ENCODE measurements around the gene CELF5.

Gene CELF5

DNA sequence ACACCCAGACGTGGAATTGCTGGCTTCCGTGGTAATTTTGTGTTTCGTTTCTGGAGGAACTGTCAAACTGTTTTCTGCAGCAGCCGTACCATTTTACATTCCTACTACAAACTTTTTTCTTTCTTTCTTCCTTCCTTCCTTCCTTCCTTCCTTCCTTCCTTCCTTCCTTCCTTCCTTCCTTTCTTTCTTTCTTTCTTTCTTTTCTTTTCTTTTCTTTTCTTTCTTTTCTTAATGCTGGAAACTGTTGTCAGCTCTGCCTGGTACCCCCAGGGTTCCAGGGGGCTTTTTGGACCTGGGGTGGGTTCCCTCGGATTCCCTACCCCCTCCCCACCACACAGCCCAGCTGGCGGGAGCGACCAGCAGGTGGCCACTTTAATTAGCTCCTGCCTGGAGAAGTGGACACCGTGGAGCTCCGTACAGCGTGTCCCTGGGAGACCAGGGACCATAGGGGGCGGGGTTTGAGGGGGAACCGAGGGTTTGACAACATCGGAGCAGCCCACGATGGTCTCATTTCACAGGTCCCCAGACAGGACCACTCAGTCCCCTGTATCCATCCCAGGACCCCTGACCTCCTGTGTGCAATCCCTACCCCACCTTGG is 24.4 kb downstream of the CELF5 start:
- DNase-seq = no peak

DNA sequence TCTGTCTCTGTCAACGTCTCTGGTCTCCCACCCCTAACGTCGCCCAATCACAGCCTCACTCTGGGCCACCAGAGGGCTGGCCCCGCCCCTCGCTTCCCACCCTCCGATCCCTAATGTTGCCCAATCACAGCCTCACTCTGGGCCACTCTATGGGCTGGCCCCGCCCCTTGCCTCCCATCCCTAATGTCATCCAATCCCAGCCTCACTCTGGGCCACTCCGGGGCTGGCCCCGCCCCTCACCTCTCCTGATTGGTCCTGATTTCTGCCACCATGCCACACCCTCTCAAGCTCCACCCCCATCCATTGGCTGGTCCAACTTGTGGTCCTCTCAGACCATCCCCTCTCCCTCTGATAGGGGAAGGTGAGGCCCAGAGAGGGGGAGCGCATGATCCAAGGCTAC is 24.9 kb downstream of the CELF5 start:
- DNase-seq = no peak

DNA sequence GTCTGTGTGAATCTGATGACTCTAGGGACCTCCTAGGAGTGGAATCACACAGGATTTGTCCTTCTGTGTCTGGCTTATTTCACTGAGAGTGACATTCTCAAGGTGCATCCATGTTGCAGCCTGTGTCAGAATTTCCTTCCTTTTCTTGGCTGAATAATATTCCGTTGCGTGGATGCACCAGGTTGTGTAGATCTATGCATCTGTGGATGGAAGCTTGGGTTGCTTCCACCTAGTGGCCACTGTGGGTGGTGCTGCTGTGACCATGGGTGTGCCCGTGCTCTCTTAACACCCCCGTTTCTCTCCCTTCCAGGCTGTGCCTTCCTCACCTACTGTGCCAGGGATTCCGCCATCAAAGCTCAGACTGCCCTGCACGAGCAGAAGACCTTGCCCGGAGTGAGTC is 26.2 kb downstream of the CELF5 start:
- DNase-seq = no peak

DNA sequence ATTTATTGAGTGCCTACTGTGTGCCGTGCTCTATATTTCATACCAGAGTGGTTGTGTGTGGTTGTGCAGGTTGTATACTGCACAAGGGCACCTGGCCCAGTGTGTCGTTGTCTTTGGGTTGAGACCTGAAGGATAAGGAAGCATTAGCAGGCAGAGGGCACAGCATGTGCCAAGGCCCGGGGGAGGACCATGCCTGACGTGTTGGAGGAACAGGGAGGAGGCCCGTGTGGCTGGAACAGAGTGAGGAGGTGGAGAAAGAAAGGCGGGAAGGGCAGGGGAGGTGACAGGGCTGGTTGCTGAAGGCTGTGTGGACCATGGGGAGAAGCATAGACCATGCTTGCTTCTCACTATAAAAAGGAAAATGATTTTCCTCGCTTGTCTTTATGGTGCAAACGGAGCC is 26.8 kb downstream of the CELF5 start:
- DNase-seq = no peak

DNA sequence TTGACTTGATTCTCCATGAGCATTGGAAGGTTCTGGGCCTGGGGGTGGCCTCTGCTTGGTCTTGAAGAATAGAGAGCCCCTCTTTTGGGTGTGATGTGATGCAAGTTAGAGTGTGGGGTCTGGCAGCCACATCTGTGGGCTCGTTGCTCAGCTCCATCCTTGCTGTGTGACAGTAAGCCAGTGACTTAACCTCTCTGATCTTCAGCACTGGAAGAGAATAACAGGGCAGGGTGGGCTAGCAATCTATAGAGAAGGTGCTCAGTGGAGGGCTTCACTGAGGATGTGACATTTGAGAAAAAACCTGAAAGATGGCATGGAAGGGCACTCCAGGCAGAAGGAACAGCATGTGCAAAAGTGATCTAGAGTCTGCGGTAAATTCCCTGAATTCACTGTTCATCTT is 28.2 kb downstream of the CELF5 start:
- DNase-seq = no peak

DNA sequence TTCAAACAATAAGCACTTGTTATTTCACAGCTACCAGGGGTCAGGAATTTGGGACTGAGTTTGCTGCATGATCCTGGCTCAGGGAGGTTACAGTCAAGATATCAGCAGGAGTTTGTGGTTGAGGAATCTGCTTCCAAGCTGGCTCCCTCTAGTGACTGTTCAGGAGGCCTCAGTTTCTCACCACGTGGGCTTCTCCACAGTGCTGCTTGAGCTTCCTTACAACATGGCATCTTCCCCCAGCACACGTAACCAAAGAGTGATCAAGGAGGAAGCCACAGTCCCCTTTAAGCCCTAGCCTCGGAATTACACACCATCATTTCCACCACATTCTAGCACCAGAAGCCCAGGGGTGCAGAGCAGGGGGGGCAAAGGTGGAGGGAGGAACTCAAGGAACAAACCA is 28.8 kb downstream of the CELF5 start:
- no peak for DNase-seq

DNA sequence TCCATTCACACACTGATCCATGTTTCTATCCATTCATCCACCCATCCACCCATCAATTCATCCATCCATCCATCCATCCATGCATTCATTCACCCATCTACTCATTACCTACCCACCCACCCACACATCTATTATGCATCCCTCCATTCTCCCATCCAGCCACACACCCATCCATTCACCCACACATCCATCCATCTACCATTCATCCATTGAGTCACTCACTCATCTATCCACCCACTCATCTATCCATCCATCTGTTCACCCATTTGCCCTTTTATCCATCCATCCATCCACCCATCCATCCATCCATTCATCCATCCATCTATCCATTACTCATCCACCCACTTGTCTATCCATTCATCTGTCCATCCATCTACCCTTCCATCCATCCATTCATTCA is 30.1 kb downstream of the CELF5 start:
- DNase-seq = no peak

DNA sequence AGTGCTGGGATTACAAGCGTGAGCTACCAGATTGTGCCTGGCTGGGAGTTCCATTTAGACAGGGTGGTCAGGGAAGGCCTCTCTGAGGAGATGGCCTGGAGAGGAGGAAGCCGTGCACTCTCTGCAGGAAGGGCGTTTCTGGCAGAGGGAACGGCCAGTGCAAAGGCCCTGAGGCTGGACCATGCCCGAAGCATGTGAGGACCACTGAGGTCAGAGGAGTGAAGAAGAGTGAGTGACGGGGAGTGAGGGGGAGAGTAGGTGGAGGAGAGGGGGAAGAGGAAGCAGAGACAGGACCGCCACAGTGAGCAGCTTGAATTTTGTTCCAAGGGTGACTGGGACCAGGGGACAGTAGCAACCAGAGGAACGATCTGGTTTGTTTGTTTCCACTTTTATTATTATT is 32.6 kb downstream of the CELF5 start:
- no peak for DNase-seq

DNA sequence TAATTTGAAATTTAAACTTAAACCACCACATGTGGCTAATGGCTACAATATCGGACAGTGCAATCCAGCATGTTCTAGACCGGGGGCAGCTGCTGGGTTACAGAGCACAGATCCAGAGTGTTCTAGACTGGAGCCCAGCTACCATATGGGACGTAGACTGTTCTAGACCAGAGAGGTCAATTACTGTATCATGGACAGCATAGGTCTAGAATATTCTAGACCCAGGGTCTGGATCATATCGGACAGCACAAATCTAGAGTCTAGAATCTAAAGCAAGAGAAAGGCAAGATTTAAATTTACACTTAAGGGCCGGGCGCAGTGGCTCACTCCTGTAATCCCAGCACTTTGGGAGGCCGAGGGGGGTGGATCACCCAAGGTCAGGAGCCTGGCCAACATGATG is 37.9 kb downstream of the CELF5 start:
- no peak for DNase-seq

DNA sequence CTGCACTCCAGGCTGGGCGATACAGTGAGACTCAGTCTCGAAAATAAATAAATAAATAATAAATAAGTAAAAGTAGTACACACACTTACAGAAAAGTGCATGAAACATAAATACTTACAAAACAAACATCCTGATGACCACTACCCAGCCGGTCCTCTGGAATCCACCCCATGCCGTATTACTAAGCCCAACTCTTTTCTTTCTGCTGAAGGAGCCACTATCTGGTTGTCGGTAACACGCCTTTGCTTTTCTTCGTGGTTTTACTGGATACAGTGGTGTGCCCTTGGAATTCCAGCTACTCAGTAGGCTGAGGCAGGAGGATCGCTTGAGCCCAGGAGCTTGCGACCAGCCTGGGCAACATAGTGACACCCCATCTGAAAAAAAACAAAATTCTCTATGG is 39.4 kb downstream of the CELF5 start:
- no peak for DNase-seq

DNA sequence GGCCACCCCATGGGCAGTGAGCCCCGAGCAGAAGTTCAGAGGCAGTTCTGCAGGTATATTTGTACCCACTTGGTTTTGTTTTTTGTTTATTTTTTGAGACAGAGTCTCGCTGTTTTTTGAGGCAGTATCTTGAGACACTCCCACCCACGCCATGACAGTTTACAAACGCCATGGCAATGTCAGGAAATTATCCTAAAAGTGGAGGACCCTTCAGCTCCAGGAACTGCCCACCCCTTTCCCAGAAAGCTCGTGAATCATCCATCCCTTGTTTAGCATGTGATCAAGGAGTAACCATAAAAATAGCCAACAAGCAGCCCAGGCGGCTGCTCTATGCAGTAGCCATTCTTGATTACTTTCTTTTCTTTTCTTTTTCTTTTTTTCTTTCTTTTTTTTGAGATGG is 41.0 kb downstream of the CELF5 start:
- no peak for DNase-seq

DNA sequence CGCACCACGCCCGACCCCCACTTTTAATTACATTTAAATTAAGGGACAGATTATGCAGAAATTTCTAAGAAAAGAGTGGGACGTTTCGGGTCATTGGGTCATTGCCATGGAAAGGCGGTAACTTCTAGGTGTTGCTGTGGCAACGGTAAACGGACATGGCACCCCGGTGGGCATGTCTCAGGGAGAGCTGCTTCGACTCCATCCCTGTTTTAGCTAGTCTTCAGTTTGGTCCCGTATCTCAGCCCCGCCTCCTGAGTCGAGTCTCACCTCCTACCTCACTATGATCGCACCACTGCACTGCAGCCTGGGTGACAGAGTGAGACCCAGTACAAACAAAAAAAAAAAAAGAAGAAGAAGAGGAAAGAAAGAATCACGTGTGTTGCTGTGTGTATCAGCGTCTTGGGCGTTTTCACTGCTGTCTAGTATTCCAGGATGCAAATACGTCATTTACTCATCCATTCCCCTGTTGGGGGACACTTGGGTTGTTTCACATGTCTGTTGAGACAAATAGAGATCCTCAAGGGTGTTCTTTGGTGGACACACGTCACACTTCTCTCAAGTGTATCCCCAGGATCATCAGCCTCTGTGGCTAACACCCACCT is 41.7 kb downstream of the CELF5 start:
- no peak for DNase-seq

DNA sequence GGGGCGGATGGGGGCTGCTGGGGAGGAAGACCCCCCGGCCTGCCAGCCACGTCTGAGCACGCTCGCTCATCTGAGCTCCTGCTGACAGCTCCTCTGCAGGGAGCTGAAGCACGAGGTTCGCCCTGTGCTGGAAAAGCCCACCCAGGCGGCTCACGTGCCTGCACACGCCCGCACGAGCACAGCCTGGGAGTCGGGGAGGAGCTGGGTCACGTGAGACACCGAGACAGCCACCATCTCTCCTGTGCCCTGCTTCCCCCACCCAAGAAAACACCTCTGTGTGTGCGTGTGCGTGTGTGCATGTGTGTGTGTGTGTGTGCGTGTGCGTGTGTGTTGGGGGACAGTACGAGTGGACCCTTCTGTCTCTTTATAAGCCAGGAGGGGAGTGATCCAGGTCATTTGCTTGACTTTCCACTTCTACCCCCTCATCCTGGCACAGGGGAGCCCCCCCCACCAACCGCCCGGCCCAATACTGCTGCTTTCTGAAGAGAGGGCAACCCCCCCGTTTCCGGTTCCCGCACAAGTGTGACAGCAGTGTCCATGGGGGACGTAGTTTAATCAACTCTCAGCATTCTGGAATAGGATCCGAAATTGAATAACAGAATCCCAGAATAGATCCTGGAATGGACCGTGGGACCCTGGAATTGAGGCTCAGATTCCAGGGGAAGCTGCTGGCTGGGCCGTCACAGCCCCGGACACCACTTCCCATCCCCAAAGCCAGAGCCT is 42.5 kb downstream of the CELF5 start:
- DNase-seq = no peak

DNA sequence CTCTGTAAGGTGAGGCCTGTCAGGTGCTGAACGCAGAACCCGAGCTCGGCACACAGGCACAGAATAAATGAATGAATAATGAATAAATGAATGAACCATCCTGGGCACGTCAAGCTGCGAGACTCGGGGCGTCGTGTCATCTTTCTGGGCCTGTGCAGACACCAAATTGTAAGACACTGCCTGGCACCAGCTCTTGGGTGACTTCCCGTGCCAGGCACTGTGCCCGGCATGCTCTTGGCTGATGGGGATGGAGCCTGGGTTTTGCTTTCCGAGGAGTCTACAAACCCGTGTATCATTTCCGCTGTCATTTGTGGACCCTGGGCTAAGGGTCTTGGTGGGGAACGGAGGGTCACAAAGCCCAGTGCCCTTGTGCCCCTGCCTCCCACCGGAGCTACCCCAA is 43.9 kb downstream of the CELF5 start:
- DNase-seq = no peak

DNA sequence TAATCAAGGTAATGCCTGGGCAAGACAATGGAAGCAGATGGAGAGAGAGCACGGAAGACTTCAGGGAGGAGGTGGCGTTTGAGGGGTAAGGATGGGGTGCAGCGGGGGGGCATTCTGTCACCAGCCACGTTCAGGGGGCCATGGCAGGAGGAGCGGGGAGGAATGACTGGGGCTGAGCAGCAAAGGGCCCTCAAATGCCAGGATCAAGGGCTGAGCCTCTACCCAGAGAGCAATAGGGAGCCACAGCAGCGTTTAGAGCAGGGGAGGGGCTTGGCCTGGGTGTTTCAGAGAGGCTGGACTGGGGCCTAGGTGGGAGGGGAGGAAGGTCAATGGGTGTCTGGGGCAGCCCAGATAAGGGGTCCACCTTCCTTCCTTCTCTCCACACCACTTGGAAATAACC is 44.3 kb downstream of the CELF5 start:
- DNase-seq = no peak

DNA sequence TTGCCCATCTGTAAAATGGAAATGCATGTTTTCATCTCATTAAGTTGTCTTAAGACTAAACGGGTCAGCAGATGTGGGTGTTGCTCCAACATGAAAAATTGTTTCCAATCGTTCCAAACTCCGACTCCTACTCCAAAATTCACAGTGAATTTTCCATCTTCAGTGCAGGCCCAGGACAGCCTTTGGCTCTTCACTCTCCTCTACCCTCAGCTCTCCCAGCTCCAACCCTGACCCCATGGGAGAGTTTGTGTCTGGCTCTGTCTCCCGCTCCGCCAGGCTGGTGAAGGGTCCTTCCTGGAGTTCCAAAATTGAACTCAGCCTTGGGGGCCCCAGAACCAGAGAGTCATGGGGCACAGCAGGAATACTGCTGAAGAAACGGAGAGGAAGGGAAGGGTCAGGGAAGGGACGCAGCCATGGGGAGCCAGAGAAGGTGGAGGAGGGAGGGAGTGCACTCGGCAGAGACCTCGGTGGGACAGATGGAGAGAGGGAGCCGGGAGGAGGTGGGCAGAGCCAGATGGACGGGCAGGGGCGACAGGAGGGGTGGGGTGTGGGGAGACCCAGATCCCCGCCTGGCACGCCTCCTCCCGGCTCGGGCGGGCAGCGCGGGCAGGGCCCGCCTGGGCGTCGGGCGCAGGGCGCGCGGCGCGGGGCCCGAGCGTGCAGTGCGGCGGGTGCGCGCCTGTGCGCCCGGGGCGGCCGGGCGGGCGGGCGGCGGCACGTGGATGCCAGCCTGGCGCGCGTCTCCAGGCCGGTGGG is 45.6 kb downstream of the CELF5 start:
- DNase-seq = no peak

DNA sequence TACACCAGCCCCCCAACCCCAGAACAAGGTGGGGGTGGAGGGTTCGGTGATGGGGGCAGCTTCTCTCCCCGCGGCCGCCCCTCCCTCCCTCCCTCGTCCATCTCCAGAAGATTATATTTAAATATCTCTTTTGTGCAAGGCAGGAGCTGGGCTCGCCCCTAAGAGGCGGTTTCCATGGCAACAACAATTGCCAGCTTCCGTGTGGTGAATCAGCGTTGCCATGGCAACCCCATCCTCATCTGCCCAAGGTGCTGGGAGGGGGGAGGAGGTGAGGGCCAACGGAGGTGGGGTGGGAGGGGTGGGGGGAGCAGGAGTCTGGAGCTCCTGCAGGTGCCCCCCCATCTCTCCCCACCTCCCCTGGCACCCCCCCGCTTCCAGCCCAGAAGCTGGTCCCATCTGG is 46.4 kb downstream of the CELF5 start:
- no peak for DNase-seq

DNA sequence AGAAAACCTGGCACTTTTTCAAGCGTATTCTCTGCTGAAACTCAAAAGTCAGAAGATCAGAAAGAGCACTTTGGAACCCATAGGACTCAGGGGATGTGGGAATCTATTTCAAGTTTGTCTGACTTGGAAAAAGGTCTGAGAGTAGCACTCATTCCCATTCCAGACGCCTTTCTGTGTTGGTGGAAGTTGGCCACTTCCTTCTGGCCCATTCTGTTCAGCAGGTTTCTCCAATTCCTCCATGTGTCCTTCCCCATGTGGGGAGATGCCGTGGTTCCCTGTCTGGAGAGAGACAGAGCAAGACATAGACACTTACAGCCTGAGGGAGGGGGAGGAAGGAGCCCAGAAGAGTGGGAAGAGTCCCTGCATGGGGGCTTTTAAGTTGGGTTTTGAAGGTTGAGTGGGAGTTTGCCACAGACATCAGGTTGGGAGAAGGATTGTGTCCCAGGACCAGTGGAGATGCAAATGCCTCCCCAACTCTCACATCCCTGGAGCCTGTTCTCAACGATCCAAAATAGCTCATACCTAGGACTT is 48.0 kb downstream of the CELF5 start:
- no peak for DNase-seq

DNA sequence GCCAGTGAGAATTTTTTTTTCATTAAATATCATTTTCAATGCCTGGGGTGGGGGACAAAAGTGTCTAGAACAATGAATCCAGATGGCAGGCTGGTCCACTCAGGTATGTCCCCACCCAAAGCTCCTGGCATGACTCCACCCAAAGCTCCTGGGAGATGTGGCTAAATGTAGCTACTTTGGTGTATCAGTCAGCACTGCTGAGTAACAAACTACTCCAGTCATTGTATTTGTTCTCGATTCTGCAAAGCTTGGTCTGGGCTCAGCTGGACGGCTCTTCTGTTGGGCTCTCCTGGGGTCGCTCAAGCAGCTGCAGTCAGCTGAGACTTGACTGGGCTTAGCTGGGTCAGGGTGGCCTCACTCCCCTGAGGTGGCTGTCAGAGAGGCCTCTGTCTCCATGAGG is 48.5 kb downstream of the CELF5 start:
- DNase-seq = no peak

DNA sequence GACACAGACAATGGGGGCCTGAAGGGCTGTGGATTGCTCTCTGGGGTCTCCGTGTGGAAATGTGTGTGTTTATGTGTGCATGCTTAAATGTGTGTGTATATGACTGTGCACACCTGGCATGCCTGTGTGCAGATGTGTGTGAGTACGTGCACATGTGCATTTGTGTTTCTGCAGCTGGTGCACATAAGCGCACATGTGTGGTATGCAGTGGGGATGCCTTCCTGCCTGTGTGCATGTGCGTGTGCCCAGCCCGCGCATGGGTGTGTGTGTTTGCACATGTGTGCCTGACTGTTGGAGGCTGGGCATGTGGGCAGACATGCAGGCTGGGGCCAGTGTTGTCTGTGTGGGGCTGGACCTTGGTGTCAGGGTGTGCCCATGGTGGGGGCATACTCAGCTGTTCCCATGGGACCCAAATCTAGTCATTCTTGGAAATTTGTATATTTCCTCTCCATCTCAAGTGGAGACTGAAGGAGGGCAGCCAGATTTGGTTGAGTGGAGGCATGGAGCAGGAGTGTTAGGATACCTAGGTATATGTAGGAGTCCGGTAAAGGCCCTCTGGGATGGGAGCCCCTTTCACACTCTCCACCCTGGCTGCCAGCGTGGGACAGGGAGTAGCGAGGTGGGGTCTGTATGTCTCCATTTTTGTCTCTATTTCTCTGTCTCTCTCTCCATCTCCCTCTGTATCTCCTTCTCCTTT is 49.9 kb downstream of the CELF5 start:
- DNase-seq = no peak

DNA sequence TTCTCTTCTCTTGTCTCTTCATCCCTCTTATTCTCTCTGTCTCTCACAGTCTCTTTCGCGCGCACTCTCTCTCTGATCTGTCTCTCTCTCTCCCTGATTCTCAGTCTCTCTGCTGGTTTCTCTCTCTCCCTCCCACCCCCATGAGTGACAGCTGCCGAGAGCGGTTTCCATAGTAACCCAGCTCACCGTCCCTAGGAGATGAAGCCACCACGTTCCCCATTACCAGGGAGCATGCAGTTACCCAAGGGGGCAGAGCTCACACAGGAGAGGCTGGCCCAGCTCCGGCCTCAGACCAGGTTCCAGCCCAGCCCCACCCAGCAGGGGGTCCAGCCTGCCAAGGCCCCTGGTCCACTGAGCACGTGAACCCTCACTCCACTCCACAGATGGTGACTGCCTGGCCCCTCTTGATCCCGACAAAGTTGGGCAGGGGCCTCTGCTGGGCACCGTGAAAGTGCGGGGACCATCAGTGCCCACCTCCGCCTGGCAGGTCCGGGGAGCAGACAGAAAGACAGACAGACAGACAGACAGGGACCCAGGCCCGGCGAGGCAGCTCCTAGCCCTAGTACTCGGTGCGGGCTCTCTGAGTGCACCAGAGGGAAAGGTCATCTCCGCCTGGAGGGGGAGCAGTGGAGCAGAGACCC is 50.6 kb downstream of the CELF5 start:
- no peak for DNase-seq

DNA sequence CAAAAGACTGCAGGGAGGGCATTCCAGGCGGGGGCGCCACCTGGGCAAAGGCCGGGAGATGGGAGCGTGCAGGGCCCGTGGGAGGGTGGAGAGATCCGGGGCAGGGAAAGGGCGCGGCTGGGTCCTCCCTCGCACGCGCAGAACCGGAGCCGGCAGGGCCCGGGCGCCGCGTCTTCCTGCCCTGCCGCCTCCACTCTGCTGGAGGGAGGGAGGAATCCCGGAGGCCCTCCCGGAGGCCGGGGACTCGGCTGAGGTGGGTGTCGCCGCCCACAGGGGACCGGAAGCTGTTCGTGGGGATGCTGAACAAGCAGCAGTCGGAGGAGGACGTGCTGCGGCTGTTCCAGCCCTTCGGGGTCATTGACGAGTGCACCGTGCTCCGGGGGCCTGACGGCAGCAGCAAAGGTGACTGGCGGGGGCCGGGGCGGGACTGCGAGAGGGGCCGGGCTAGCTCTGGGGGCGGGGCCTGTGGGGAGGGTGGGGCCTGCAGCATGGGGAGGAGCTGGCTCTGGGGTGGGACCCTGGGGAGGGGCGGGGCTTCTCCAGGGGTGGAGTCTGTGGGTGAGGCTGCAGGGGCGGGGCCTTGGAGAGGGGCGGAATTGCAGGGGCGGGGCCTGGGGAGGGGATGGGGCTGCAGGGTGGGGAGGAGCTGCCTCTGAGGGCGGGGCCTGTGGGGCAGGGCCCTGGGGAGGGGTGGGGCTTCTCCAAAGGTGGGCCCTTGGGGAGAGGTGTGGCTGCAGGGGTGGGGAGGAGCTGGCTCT is 51.3 kb downstream of the CELF5 start:
- DNase-seq = peak; percentile 39
